GM12878 (cell line): ENCODE data around the gene C19orf44. TPM values are rescaled to one million over a fixed set of nuclear protein-coding genes. Genes with fewer than 3 reads are reported as not detected.

Experiments used
- ATAC-seq: fragments of 200-7000 bp; cut with Tn5 transposase; 3 replicates; pipeline ENCODE4 v1.9.1; 2020; ENCODE audit warnings: mild to moderate bottlenecking, moderate library complexity
- BruUV-seq: library from RNA; stranded (reverse); fragments of 400-500 nt; replicated peaks from 2 replicates; lab custom pipeline; 2021; lab: Mats Ljungman, UMichigan
- CTCF ChIA-PET: fragments of 300-600 bp; sonication (Branson Sonifier 250); formaldehyde crosslinking; extraction: SDS; loops from one replicate; lab custom pipeline; 2021; ENCODE audit warnings: inconsistent platforms; lab: Yijun Ruan, JAX
- POLR2A ChIA-PET: fragments of 350-600 bp; formaldehyde crosslinking; extraction: SDS; loops from one replicate; lab custom pipeline; 2021; ENCODE audit warnings: inconsistent platforms; lab: Charles Lee
- RAD21 ChIA-PET: fragments of 300-600 bp; sonication (Branson Sonifier 250); formaldehyde crosslinking; loops from one replicate; lab custom pipeline; 2023; ENCODE audit warnings: antibody characterized with exemption; ENCODE audit not compliant: unreplicated experiment; lab: Charles Lee
- SMC1A ChIA-PET: fragments of 300-600 bp; sonication (Branson Sonifier 250); formaldehyde crosslinking; loops from one replicate; lab custom pipeline; 2023; ENCODE audit not compliant: unreplicated experiment, uncharacterized antibody; lab: Charles Lee
- DNase-seq: peaks from one replicate; pipeline ENCODE4 v3.0.0-alpha.2; 2011; ENCODE audit warnings: low read depth, low spot score
- FAIRE-seq: peaks from 3 replicates; lab custom pipeline; 2011; peaks lifted over from hg19 to GRCh38; lab: Jason Lieb, UNC
- H2AFZ ChIP-seq: 2 replicates; pipeline ENCODE4 v1.6.0; 2011; ENCODE audit warnings: low read depth, low read length, control low read depth; ENCODE audit not compliant: control insufficient read depth
- H3K27ac ChIP-seq: 2 replicates; pipeline ENCODE4 v1.5.1; 2011; ENCODE audit warnings: control low read depth; ENCODE audit not compliant: control insufficient read depth, insufficient read depth
- H3K27me3 ChIP-seq, 2 experiments: replicated peaks in 1 of 2; 2 replicates each; pipeline versions ENCODE4 v1.6.0 to v1.6.1; 2011; ENCODE audit warnings: low read length in 1 of 2; ENCODE audit not compliant: control insufficient read depth in 2 of 2, insufficient read depth in 2 of 2
- H3K36me3 ChIP-seq, 2 experiments: 2 replicates each; pipeline ENCODE4 v1.5.1; 2011; ENCODE audit warnings: low read length in 1 of 2; ENCODE audit not compliant: control insufficient read depth in 2 of 2, insufficient read depth in 2 of 2
- H3K4me1 ChIP-seq: 2 replicates; pipeline ENCODE4 v1.6.1; 2011; ENCODE audit warnings: mild to moderate bottlenecking, low read length, moderate library complexity, mixed read lengths; ENCODE audit not compliant: control insufficient read depth, insufficient read depth
- H3K4me2 ChIP-seq: 2 replicates; pipeline ENCODE4 v1.6.0; 2011; ENCODE audit warnings: control low read depth; ENCODE audit not compliant: control insufficient read depth, insufficient read depth
- H3K4me3 ChIP-seq: fragments of 200-600 bp; sonication (generic); 2 replicates; pipeline ENCODE4 v1.5.1; 2016
- H3K79me2 ChIP-seq: 2 replicates; pipeline ENCODE4 v1.6.0; 2011; ENCODE audit warnings: low read length; ENCODE audit not compliant: control insufficient read depth, insufficient read depth
- H3K9ac ChIP-seq: 2 replicates; pipeline ENCODE4 v1.8.0; 2011; ENCODE audit warnings: low read length, control low read depth, mixed read lengths; ENCODE audit not compliant: control insufficient read depth, insufficient read depth
- H3K9me3 ChIP-seq: replicated peaks from 3 replicates; pipeline ENCODE4 v1.5.1; 2011; ENCODE audit warnings: mild to moderate bottlenecking, low read length; ENCODE audit not compliant: control insufficient read depth, insufficient read depth
- H4K20me1 ChIP-seq: 2 replicates; pipeline ENCODE4 v1.6.0; 2011; ENCODE audit not compliant: control insufficient read depth, insufficient read depth
- BACH1 ChIP-seq: fragments of 450-650 bp; IDR thresholded peaks from 2 replicates; pipeline ENCODE4 v1.6.1; 2017; ENCODE audit warnings: mild to moderate bottlenecking, borderline replicate concordance
- BCL11A ChIP-seq: IDR thresholded peaks from 2 replicates; pipeline ENCODE4 v1.6.1; 2011; ENCODE audit warnings: low read depth, low read length
- CREM ChIP-seq: IDR thresholded peaks from 2 replicates; pipeline ENCODE4 v1.6.1; 2014; ENCODE audit warnings: antibody characterized with exemption, low read depth
- EGR1 ChIP-seq, 2 experiments: IDR thresholded peaks; 1 replicate in 1 of 2; 2 replicates in 1 of 2; pipeline ENCODE4 v1.6.1; 2011 to 2012; ENCODE audit warnings: low read depth in 2 of 2, low read length in 2 of 2, borderline replicate concordance in 1 of 2, mild to moderate bottlenecking in 1 of 2, moderate library complexity in 1 of 2
- ETV6 ChIP-seq, 2 experiments: fragments of 450-650 bp in 1 of 2; IDR thresholded peaks in 1 of 2; conservative IDR thresholded peaks in 1 of 2; 2 replicates each; pipeline ENCODE4 v1.6.1; 2014; ENCODE audit warnings: antibody characterized with exemption in 1 of 2, borderline replicate concordance in 1 of 2, low read depth in 1 of 2, mild to moderate bottlenecking in 1 of 2, moderate library complexity in 1 of 2
- HCFC1 ChIP-seq: fragments of 150-350 bp; IDR thresholded peaks from 2 replicates; pipeline ENCODE4 v1.6.1; 2014; ENCODE audit warnings: low read length
- LARP7 ChIP-seq: fragments of 450-650 bp; IDR thresholded peaks from 2 replicates; pipeline ENCODE4 v1.6.1; 2017; ENCODE audit warnings: mild to moderate bottlenecking
- NFXL1 ChIP-seq: fragments of 450-650 bp; IDR thresholded peaks from 2 replicates; pipeline ENCODE4 v1.6.1; 2017; ENCODE audit warnings: antibody characterized with exemption, mild to moderate bottlenecking, borderline replicate concordance
- NKRF ChIP-seq: fragments of 450-650 bp; conservative IDR thresholded peaks from 2 replicates; pipeline ENCODE4 v1.6.1; 2017; ENCODE audit warnings: mild to moderate bottlenecking, moderate library complexity
- SMARCA5 ChIP-seq: fragments of 450-650 bp; IDR thresholded peaks from 2 replicates; pipeline ENCODE4 v1.6.1; 2017; ENCODE audit warnings: mild to moderate bottlenecking
- SP1 ChIP-seq: IDR thresholded peaks from one replicate; pipeline ENCODE4 v1.6.1; 2011; ENCODE audit warnings: low read depth, low read length
- SRF ChIP-seq, 2 experiments: IDR thresholded peaks; 2 replicates each; pipeline ENCODE4 v1.6.1; 2011; ENCODE audit warnings: low read depth in 2 of 2, low read length in 2 of 2, mild to moderate bottlenecking in 1 of 2, moderate library complexity in 1 of 2
- STAT3 ChIP-seq: IDR thresholded peaks from 2 replicates; pipeline ENCODE4 v1.6.1; 2011; ENCODE audit warnings: low read depth, low read length, improper control_type of control experiment
- TAF1 ChIP-seq: IDR thresholded peaks from 2 replicates; pipeline ENCODE4 v1.6.1; 2011; ENCODE audit warnings: mild to moderate bottlenecking, low read depth, low read length, borderline replicate concordance
- WGBS: methylation state at CpG from one replicate; pipeline ENCODE4 v1.1.6; 2016; ENCODE audit warnings: low lambda C conversion rate; ENCODE audit not compliant: insufficient replicate concordance, insufficient coverage; ENCODE audit errors: missing lambda C conversion rate; 5-methylcytosine and 5-hydroxymethylcytosine counted together
- in situ Hi-C: fragments of 300-500 bp; cut with MboI; formaldehyde crosslinking; loops from 9 replicates; pipeline ENCODE4 v1.14.3; 2018; ENCODE audit warnings: mixed read lengths
- intact Hi-C: fragments of 100-400 bp; cut with micrococcal nuclease; formaldehyde crosslinking; loops from one replicate; pipeline ENCODE4 v1.14.2; 2022; ENCODE audit not compliant: unreplicated experiment
- polyA plus RNA-seq, 11 experiments: library from polyadenylated mRNA; depleted of rRNA in 4 of 11; unstranded in 6 of 11; stranded (reverse) in 5 of 11; fragments of >200 nt; fragmentation: Nextera tagmentation in 4 of 11; fragmentation: Illumina TruSeq in 1 of 11; extraction: Ambion mirVana in 4 of 11; extraction: Trizol in 1 of 11; gene quantifications; 1 replicate in 1 of 11; 2 replicates in 10 of 11; pipeline versions ENCODE4 v1.2.1 to v1.2.3, GENCODE V29; 2011 to 2016; ENCODE audit warnings: inconsistent platforms in 2 of 11, missing spikeins in 2 of 11, low read depth in 1 of 11
- total RNA-seq, 4 experiments: library from RNA; depleted of rRNA in 3 of 4; stranded (reverse); fragments of >200 nt in 3 of 4; fragmentation: Illumina TruSeq in 1 of 4; extraction: Trizol in 1 of 4; gene quantifications; 2 replicates each; pipeline versions ENCODE4 v1.2.1 to v1.2.3, GENCODE V29; 2013 to 2021
- TF ChIP-seq, protein P1 (sequence below): fragments of 450-650 bp; IDR thresholded peaks from 2 replicates; pipeline ENCODE4 v1.6.1; 2017; ENCODE audit warnings: low read depth, mild to moderate bottlenecking, moderate library complexity
- TF ChIP-seq, protein P2 (sequence below): fragments of 450-650 bp; IDR thresholded peaks from 2 replicates; pipeline ENCODE4 v1.6.1; 2017; ENCODE audit warnings: antibody characterized with exemption, mild to moderate bottlenecking, moderate library complexity

Gene C19orf44
- total and polyA plus RNA-seq, 10 of the 15 experiments (the other 5 are each of a cell fraction or from before 2014, with no cell fraction given), result 0.26 to 5.2 (median 3.6) TPM

DNA sequence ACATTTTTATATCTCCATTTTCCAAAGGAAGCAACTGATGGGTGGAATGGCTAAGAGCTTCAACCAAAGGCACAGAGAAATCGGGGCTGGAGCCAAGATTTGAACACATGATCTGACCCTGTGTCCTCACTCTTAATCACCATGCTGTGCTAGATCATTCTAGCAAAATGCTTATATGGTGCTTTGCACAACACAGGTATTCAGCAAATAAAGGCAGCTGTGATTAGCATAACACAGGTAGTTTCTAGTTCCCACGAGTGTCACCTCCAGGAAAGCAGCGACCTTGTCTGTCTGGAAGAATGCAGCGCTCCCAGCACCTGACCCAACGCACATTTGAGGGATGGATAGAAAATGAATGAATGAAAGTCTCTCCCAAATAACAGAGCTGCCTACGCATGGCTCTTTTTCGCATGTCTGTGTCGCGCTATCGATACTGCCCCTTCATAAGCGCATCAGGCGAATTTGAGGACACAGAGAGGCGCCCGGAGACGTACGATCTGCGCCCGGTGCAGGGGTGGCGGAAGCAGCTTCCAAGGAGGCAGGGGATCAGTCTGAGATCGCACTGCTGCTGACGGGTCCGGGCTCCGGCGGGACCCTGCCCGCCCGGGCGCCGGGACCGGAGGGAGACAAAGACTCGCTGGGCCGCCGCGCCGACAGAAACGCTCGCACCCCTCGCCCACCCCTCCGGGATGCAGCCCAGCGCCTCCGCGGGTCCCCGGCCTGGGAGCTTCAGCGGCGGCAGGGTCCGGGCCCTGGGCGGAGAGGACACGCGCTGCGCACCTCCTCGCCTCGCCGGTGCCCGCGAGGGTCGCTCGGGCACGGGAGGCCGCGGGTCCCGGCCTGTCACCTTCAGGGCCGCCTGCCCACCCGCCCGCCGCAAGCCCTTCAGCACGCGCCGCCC, 25.0 kb upstream of the C19orf44 start:
- ATAC-seq (peak; percentile 43), DNase-seq (no peak), FAIRE-seq (peak; percentile 18)
- Histone ChIP-seq H4K20me1 (peaks cover 4% of the 10 kb centered on the region; the same call in 1 of the 2 replicates), H3K27ac (peak overlapping the region; percentile 75), H3K4me1 (peaks cover 8% of the 10 kb centered on the region; the same call in 1 of the 2 replicates), H3K9ac (peak overlapping the region; percentile 80), H3K79me2 (peaks cover 50% of the 10 kb centered on the region), H3K27me3 (no peaks in the 10 kb centered on the region), H3K4me3 (peak overlapping the region; percentile 76), H3K9me3 (no peaks in the 10 kb centered on the region; the same call in 2 of the 3 replicates), H3K36me3 (no peaks in the 10 kb centered on the region; a peak in 1 of 4 replicates), H3K4me2 (peak overlapping the region; percentile 99), H2AFZ (peak overlapping the region; percentile 1; the same call in 1 of the 2 replicates)
- ChIA-PET CTCF (interaction anchor here (1.2 kb wide), 1 partner anchor 27 kb away, joined by 6 read pairs; no protein-coding TSS in a partner anchor), SMC1A (interaction anchor here (0.6 to 2.0 kb wide), 8 partner anchors 16 to 580 kb away, joined by 3 to 8 read pairs (median 4); no protein-coding TSS in a partner anchor), RAD21 (interaction anchor here (0.9 to 1.2 kb wide), 2 partner anchors 21 to 24 kb away, joined by 3 to 4 read pairs; no protein-coding TSS in a partner anchor), POLR2A (interaction anchor here (0.6 to 1.6 kb wide), 3 partner anchors 14 to 233 kb away, joined by 3 to 4 read pairs (median 3); no protein-coding TSS in a partner anchor)
- intact Hi-C loops (no loop called here), in situ Hi-C loops (no loop called here)
- TSS peak; percentile 68 for BruUV-seq
- 3% methylated on average over 37 of the region's 67 CpGs for WGBS
- TF ChIP-seq LARP7 (peak; percentile 75), HCFC1 (no peak), EGR1 (IDR thresholded peaks at IDR 0.05; ENCODE audit: borderline replicate concordance in 1 of 2, low read depth in 2 of 2, low read length in 2 of 2) (no peak), BCL11A (no peak), ETV6 (conservative IDR thresholded peaks at IDR 0.05 in 1 of 2, IDR thresholded peaks at IDR 0.05 in 1 of 2; ENCODE audit: borderline replicate concordance in 1 of 2, low read depth in 1 of 2) (no peak), NFXL1 (no peak), SMARCA5 (0 out of 2 replicates have a peak, but pooled peaks have one; percentile 22), STAT3 (no peak), NKRF (0 out of 2 replicates have a peak, but pooled peaks have one; percentile 55), SRF (IDR thresholded peaks at IDR 0.05; ENCODE audit: low read depth in 2 of 2, low read length in 2 of 2) (no peak), SP1 (no peak), BACH1 (peak; percentile 37; the same call in 1 of the 2 replicates), TAF1 (0 out of 2 replicates have a peak, but pooled peaks have one; percentile 3), CREM (no peak)
- TF ChIP-seq, protein P1, sequence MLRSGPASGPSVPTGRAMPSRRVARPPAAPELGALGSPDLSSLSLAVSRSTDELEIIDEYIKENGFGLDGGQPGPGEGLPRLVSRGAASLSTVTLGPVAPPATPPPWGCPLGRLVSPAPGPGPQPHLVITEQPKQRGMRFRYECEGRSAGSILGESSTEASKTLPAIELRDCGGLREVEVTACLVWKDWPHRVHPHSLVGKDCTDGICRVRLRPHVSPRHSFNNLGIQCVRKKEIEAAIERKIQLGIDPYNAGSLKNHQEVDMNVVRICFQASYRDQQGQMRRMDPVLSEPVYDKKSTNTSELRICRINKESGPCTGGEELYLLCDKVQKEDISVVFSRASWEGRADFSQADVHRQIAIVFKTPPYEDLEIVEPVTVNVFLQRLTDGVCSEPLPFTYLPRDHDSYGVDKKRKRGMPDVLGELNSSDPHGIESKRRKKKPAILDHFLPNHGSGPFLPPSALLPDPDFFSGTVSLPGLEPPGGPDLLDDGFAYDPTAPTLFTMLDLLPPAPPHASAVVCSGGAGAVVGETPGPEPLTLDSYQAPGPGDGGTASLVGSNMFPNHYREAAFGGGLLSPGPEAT, result no peak
- TF ChIP-seq, protein P2, sequence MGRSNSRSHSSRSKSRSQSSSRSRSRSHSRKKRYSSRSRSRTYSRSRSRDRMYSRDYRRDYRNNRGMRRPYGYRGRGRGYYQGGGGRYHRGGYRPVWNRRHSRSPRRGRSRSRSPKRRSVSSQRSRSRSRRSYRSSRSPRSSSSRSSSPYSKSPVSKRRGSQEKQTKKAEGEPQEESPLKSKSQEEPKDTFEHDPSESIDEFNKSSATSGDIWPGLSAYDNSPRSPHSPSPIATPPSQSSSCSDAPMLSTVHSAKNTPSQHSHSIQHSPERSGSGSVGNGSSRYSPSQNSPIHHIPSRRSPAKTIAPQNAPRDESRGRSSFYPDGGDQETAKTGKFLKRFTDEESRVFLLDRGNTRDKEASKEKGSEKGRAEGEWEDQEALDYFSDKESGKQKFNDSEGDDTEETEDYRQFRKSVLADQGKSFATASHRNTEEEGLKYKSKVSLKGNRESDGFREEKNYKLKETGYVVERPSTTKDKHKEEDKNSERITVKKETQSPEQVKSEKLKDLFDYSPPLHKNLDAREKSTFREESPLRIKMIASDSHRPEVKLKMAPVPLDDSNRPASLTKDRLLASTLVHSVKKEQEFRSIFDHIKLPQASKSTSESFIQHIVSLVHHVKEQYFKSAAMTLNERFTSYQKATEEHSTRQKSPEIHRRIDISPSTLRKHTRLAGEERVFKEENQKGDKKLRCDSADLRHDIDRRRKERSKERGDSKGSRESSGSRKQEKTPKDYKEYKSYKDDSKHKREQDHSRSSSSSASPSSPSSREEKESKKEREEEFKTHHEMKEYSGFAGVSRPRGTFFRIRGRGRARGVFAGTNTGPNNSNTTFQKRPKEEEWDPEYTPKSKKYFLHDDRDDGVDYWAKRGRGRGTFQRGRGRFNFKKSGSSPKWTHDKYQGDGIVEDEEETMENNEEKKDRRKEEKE, result no peak
